SJSA1 (cell line): ENCODE measurements around the gene PACSIN2. TPM values are rescaled to one million over a fixed set of nuclear protein-coding genes. Genes with fewer than 3 reads are reported as not detected.
A peak's percentile ranks its signal among the peaks of the same experiment; 100 is the strongest.

ENCODE experiments used
- DNase-seq, 2 experiments: peaks; one replicate each; pipeline ENCODE4 v3.0.0-alpha.2; 2015 to 2020; ENCODE audit warnings: low spot score in 2 of 2, low read depth in 1 of 2
- H3K27ac ChIP-seq: fragments of 250-450 bp; sonication (Bioruptor Pico); 2 replicates; pipeline ENCODE4 v1.5.1; 2020; ENCODE audit warnings: mild to moderate bottlenecking, moderate library complexity
- H3K27me3 ChIP-seq: fragments of 250-450 bp; sonication (Bioruptor Pico); replicated peaks from 2 replicates; pipeline ENCODE4 v1.5.1; 2020; ENCODE audit warnings: mild to moderate bottlenecking, moderate library complexity
- H3K36me3 ChIP-seq: fragments of 250-450 bp; sonication (Bioruptor Pico); 2 replicates; pipeline ENCODE4 v1.5.1; 2020; ENCODE audit warnings: mild to moderate bottlenecking
- H3K4me1 ChIP-seq: fragments of 250-450 bp; sonication (Bioruptor Pico); replicated peaks from 2 replicates; pipeline ENCODE4 v1.6.1; 2021; ENCODE audit warnings: mild to moderate bottlenecking
- H3K4me3 ChIP-seq: fragments of 250-450 bp; sonication (Bioruptor Pico); 2 replicates; pipeline ENCODE4 v1.5.1; 2020; ENCODE audit warnings: mild to moderate bottlenecking
- H3K9me3 ChIP-seq: fragments of 250-450 bp; sonication (Bioruptor Pico); replicated peaks from 2 replicates; pipeline ENCODE4 v1.5.1; 2020; ENCODE audit warnings: mild to moderate bottlenecking
- total RNA-seq: library from RNA; depleted of rRNA; stranded (reverse); fragments of >200 nt; shearing (Covaris generic); gene quantifications from 2 replicates; pipeline ENCODE4 v1.2.3, GENCODE V29; 2014

Gene PACSIN2
- total RNA-seq, 1 experiment from 2014 or later, result 98.3 TPM

DNA sequence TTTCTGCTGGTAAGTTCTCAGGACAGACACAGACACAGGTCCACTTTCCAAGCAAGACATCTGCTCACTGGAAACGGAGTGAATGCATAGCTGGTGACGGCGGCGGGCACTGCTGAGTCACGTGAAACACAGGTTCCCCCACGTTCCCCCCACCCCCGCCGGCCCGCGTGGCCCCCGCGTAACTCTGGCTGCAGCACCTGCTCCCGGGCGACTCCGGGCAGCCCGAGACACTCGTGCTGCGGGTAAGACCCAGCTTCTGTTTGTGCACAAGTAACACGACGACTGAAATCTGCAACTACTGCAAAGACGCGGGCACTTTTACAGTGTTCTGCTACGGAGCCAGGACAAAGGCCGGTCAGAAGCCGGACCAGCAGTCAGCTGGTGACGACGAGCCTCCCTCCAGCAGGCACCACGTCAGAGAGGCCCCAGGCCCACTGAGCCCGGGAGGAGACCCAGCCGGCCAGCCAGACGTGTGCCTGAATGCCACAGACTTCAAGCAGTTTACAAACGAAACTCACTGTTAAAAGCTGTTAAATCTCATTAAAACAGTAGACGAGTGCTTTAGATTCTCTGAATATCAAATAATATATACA, 145.0 kb downstream of the PACSIN2 start:
- no peak for DNase-seq
- Histone ChIP-seq H3K9me3 (no peaks in the 10 kb centered on the region), H3K27ac (no peak overlapping the region), H3K27me3 (no peaks in the 10 kb centered on the region), H3K36me3 (peaks cover 77% of the 10 kb centered on the region), H3K4me1 (peaks cover 18% of the 10 kb centered on the region), H3K4me3 (no peak overlapping the region)

DNA sequence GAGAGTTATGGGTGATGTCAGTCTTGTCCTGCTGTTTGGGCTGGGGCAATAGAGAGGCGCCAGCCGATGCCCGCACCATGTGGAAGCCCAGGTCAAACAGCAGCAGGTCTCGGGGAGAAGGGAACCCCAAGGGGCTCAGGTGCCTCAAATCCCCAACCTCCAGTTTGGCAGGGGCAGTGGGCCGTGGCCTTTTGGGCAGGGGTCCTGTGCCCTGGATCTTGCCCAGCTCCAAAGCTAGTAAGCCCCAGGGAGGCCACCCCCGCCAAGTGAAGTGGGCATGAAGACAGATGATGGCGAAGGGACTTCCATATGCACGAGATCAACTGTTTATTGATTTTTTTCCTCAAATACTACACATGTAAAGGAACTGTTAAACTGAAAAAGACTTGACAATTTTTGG, 145.5 kb downstream of the PACSIN2 start:
- Histone ChIP-seq H3K4me3 (no peak overlapping the region), H3K4me1 (peaks cover 19% of the 10 kb centered on the region), H3K27ac (no peak overlapping the region), H3K27me3 (no peaks in the 10 kb centered on the region), H3K9me3 (no peaks in the 10 kb centered on the region; the same call in 1 of the 2 replicates), H3K36me3 (peaks cover 74% of the 10 kb centered on the region)
- no peak for DNase-seq

DNA sequence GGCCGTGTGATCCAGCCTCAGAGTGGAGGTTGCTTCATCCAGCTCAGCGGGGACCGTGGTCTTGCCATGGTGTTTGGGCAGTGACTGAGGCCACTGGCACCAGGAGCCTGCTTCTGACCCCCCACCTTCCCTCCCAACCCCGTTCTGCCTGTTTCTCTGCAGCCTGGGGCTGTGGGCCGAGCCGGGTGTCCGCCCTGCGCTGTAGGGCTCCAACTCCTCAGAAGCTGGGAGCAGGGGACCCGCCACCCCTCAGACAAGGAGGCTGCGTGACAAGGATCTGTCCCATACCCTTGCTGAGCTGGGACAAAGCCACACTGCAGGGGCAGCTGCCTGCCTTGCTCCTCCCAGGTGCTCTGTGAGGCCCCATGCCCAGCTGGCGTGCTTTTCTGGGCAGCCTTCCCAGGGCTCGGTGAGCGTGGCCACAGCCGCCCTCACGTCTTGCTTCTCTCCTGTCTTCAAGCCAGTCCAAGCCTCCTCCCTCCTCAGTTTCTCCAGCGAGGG, 146.1 kb downstream of the PACSIN2 start:
- Histone ChIP-seq H3K36me3 (peaks cover 67% of the 10 kb centered on the region), H3K9me3 (peaks cover 6% of the 10 kb centered on the region; the same call in 1 of the 2 replicates), H3K27me3 (no peaks in the 10 kb centered on the region), H3K27ac (no peak overlapping the region), H3K4me3 (no peak overlapping the region), H3K4me1 (peaks cover 24% of the 10 kb centered on the region)
- no peak for DNase-seq

DNA sequence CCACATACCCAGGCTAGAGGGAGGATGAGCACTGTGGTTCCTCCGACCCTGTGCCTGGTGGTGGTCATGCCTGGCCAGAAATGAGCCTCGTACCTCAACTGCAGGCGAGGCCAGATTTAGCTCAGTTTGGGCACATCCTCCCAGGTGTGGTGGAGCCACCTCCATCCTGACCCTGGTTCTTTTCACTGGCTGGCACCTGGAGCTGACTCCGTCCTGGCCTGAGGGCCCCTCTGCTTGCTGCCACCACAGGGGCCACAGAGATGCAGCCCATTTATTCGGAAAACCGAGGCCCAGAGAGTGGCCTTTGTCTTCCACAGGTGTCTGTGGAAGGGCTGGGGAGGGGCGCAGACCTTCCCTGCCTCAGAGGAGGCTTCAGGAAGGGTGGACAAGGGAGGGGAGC, 148.8 kb downstream of the PACSIN2 start:
- no peak for DNase-seq
- Histone ChIP-seq H3K27ac (peak overlapping the region; percentile 50), H3K4me1 (peaks cover 39% of the 10 kb centered on the region), H3K9me3 (peaks cover 9% of the 10 kb centered on the region), H3K4me3 (no peak overlapping the region), H3K27me3 (no peaks in the 10 kb centered on the region), H3K36me3 (peaks cover 42% of the 10 kb centered on the region)

DNA sequence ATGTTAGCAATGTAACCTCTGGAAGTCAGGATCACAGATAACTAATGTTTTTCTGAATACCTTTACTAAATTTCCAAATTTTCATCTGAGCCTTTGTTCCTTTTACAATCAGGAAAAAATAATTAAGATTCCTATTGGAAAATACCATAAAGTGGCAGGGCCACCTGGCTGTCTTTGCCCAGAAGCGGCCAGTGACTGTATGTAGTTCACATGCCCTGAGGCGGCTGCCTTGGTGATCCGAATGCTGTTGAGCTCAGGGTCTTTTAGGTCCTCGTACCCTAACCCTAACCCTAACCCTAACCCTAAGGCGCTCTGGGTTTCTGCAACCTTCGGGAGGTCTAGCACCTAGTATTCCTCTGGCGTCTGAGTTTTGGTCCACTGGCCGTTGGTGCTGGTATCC, 149.4 kb downstream of the PACSIN2 start:
- DNase-seq, result peak in 1 of 2 experiments; percentile 53
- H3K27me3 ChIP-seq, result no peaks in the 10 kb centered on the region
- H3K4me3 ChIP-seq, result no peak overlapping the region
- peaks cover 9% of the 10 kb centered on the region for H3K9me3 ChIP-seq
- peaks cover 37% of the 10 kb centered on the region for H3K36me3 ChIP-seq
- peaks cover 39% of the 10 kb centered on the region for H3K4me1 ChIP-seq
- H3K27ac ChIP-seq, result peak overlapping the region; percentile 50

DNA sequence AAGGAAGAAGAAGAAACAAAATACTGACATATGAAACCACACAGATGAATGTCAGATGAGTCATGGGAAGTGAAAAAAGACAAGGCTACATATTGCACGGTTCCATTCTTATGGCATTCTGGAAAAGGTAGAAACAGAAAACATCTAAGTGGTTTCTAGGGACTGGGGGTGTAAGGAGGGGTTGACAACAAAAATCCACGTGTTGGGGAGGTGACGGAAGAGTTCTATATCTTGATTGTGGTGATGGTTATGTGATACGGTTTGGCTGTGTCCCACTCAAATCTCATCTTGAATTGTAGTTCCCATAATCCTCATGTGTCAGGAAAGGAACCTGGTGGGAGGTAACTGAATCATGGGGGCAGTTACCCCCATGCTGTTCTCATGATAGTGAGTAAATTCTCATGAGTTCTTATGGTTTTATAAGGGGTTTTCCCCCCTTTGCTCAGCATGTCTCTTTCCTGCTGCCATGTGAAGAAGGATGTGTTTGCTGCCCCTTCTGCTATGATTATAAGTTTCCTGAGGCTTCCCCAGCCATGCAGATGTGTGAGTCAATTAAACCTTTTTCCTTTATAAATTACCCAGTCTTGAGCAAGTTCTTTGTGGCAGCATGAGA, 151.5 kb downstream of the PACSIN2 start:
- no peak overlapping the region for H3K4me3 ChIP-seq
- H3K36me3 ChIP-seq, result peaks cover 20% of the 10 kb centered on the region
- peaks cover 39% of the 10 kb centered on the region for H3K4me1 ChIP-seq
- H3K27ac ChIP-seq, result peak overlapping the region; percentile 86
- H3K9me3 ChIP-seq, result peaks cover 9% of the 10 kb centered on the region
- DNase-seq, result peak; percentile 79 to 94
- no peaks in the 10 kb centered on the region for H3K27me3 ChIP-seq

DNA sequence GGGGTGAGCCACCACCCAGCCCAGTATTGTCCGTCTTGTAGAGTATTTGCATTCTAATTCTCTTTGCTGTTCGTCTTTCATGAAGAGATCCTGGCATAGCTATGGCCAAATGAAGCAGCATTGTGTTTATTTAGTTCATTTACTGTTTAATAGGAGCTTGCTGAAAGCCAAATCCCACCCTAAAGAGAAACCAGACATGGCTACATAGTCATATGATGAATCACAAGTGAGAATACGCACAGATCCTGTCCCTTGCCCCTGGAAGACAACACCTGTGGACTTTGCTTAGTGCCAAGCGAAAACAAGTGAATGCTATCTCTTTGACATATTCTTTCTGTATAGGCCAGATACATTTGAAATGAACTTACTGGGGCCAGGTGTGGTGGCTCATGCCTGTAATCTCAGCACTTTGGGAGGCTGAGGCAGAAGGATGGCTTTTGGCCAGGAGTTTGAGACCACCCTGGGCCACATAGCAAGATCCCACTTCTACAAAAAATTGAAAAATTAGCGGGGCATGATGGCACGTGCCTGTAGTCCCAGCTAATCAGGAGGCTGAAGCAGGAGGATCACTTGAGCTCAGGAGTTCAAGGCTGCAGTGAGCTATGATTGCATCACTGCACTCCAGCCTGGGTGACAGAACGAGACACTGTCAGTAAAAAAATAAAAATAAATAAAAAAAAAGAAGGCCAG, 152.8 kb downstream of the PACSIN2 start:
- Histone ChIP-seq H3K4me3 (no peak overlapping the region), H3K27me3 (no peaks in the 10 kb centered on the region), H3K9me3 (peaks cover 15% of the 10 kb centered on the region), H3K4me1 (peaks cover 38% of the 10 kb centered on the region), H3K27ac (peak overlapping the region; percentile 86), H3K36me3 (peaks cover 11% of the 10 kb centered on the region)
- DNase-seq, result peak in 1 of 2 experiments; percentile 72

DNA sequence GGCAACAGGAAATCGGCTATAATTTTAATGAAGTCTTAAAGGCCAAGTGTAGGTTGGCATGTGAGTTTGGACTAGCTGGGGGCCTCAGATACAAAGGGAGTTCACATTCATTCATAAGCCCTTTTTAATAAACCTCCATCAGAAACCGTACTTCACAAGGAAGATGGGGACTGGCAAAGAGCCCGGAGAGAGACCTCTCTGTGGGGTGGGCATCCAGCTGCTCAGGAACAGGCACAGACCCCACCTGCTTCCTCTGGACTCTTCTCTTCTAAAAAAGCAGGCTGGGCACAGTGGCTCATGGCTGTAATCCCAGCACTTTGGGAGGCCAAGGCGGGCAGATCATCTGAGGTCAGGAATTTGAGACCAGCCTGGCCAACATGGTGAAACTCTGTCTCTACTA, 154.0 kb downstream of the PACSIN2 start:
- no peaks in the 10 kb centered on the region for H3K27me3 ChIP-seq
- no peak overlapping the region for H3K27ac ChIP-seq
- H3K4me1 ChIP-seq, result peaks cover 36% of the 10 kb centered on the region
- peaks cover 9% of the 10 kb centered on the region for H3K36me3 ChIP-seq
- peaks cover 15% of the 10 kb centered on the region for H3K9me3 ChIP-seq
- DNase-seq, result no peak
- H3K4me3 ChIP-seq, result no peak overlapping the region

DNA sequence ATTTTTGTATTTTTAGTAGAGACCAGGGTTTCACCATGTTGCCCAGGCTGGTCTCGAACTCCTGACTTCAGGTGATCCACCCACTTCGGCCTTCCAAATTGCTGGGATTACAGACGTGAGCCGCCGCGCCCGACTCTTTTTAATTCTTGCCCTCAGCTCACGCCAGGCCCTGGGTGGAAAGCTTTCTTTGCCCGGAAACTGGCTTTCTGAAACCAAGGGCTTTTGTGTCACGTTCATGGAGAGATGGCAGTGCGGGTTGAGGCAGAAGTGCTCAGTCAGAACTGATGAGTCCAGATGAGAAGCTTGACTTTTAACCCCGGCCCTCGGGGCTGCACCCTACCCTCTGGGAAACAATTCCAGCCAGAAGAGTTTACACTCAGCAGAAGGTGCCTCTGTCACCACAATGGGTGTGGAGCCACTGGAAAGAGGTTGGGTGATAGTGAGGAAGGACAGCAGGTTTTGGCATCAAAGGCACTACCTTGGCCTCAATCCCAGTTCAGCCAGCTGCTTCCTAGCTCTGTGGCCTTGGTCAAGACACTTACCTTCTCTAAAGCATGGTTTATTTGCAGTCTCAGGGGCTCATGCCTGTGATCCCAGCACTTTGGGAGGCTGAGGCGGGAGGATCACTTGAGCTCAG, 157.0 kb downstream of the PACSIN2 start:
- Histone ChIP-seq H3K27me3 (no peaks in the 10 kb centered on the region), H3K27ac (no peak overlapping the region), H3K36me3 (peaks cover 7% of the 10 kb centered on the region), H3K4me3 (no peak overlapping the region), H3K9me3 (peaks cover 6% of the 10 kb centered on the region), H3K4me1 (peaks cover 20% of the 10 kb centered on the region)
- DNase-seq, result no peak

DNA sequence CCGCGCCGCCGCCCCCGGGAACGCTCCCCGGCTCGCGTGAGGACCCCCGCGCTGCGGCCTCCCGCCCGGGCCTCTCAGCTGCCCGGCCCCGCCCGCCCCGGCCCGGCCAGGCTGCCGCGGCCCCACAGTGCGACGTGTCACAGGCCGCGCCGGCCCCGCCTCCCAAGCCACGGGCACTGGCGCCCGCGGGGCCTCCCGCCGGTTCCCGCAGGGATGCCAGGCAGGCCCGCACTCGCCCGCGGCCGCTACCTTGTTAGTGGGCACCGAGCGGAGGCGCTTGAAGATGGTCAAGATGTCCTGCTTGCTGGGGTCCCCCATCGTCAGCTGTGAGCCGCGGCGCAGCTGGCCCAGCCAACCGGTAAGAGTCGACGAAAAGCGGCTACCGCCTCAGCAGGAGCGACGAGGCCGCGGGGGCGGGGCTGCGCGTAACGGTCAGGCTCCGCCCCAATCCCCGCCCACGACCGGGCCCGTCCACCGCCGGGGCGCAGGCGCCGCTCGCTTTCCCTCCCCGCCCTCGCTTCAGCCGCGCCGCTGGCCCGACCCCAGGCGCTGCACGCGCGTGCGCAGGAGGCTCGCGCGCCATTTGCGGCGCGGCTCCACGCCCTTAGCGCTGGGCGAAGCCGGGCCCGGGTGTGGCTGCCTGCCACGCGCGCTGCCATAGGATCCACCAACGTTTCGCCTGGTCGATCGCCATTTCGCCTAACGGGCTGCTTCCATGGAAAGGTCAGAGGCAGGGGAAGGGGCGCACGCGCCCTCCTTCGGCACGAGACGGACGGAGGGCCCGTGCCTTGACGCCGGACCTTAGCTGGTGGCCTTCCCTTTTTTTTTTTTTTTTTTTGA, 157.9 kb downstream of the PACSIN2 start, which contains the start of gene ARFGAP3:
Gene ARFGAP3 (minus strand): TSS at position 409 of the 840 bp plus-strand sequence. CDS start 91 bp downstream, at position 318.
- DNase-seq, result peak; percentile 93 to 98
- Histone ChIP-seq H3K27me3 (no peaks in the 10 kb centered on the region), H3K4me1 (peaks cover 15% of the 10 kb centered on the region), H3K9me3 (peaks cover 6% of the 10 kb centered on the region; the same call in 1 of the 2 replicates), H3K36me3 (peaks cover 7% of the 10 kb centered on the region), H3K27ac (peak within 1 kb of the TSS; percentile 91), H3K4me3 (peak within 1 kb of the TSS; percentile 97)

DNA sequence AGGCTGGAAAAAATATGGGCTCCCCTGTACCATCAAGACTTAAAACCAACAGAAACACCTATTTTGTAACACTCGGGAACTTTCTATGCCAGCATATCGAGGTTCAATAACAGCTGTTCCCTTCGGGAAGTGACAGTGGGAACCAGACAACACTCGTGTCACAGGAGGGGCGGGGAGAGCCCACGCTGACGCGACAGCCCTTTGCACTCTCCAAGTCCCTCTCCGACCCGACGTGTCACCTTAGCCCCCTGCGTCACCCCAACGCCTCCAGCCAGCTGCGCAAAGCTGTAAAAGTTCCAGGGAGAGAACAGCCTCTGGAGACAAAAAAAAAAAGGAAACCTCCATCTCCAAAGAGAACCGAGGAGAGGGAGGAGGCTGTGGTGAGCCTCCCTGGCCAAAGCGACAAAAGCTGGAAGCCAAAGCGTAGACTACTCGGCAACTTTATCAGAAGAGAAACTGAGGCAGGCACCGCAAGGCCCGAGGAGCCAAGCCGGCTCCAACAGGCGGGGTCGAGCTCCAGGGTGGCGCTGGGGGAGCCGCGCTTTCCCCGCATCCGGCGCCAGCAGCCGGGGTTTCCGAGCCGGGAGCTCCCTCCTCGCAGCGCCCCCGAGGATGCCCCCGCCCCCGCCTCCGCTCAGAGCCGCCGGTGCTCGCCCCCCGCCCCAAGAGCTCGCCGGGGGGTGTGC, 158.6 kb downstream of the PACSIN2 start:
- peaks cover 6% of the 10 kb centered on the region; the same call in 1 of the 2 replicates for H3K9me3 ChIP-seq
- H3K4me3 ChIP-seq, result peak overlapping the region; percentile 97
- H3K36me3 ChIP-seq, result peaks cover 10% of the 10 kb centered on the region
- H3K27me3 ChIP-seq, result no peaks in the 10 kb centered on the region
- DNase-seq, result peak in 1 of 2 experiments; percentile 53
- peaks cover 10% of the 10 kb centered on the region for H3K4me1 ChIP-seq
- H3K27ac ChIP-seq, result peak overlapping the region; percentile 91

DNA sequence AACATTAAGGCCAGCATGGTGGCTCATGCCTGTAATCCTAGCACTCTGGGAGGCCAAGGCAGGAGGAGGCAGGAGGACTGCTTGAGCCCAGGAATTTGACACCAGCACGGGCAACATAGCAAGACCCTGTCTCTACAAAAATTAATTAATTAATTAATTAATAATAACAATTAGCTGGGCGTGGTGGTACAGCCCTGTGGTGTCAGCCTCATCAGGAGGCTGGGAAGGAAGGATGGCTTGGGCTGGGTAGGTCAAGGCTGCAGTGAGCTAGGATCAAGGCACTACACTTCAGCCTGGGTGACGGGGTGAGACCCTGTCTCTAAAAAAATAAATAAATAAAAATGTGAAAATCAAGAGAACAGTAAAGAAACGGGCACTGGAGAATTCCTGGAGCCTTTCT, 159.2 kb downstream of the PACSIN2 start:
- Histone ChIP-seq H3K27me3 (no peaks in the 10 kb centered on the region), H3K27ac (peak overlapping the region; percentile 91), H3K4me1 (peaks cover 10% of the 10 kb centered on the region), H3K36me3 (peaks cover 16% of the 10 kb centered on the region), H3K9me3 (peaks cover 6% of the 10 kb centered on the region; the same call in 1 of the 2 replicates), H3K4me3 (peak overlapping the region; percentile 97)
- DNase-seq, result no peak
